Kidney epithelial cell (primary cell): ENCODE data around the gene FCHSD2. TPM values are rescaled to one million over a fixed set of nuclear protein-coding genes. Genes with fewer than 3 reads are reported as not detected.

Source experiments
- DNase-seq: peaks from one replicate; pipeline ENCODE4 v3.0.0-alpha.2; 2010; ENCODE audit warnings: low read depth
- H3K27me3 ChIP-seq: 2 replicates; pipeline ENCODE4 v1.6.0; 2011; ENCODE audit warnings: low read length; ENCODE audit not compliant: control insufficient read depth, insufficient read depth
- H3K36me3 ChIP-seq: 2 replicates; pipeline ENCODE4 v1.5.1; 2011; ENCODE audit warnings: low read length; ENCODE audit not compliant: control insufficient read depth, insufficient read depth
- H3K4me3 ChIP-seq: 2 replicates; pipeline ENCODE4 v1.5.1; 2011; ENCODE audit warnings: low read depth, mild to moderate bottlenecking, control low read depth, low read length
- CTCF ChIP-seq: IDR thresholded peaks from 2 replicates; pipeline ENCODE4 v1.5.1; 2011; ENCODE audit warnings: mild to moderate bottlenecking, moderate library complexity, low read length, control low read depth, inconsistent platforms; ENCODE audit not compliant: insufficient read depth, poor library complexity, severe bottlenecking
- total RNA-seq: library from RNA; depleted of rRNA; stranded (reverse); fragments of >200 nt; gene quantifications from 2 replicates; pipeline ENCODE4 v1.2.3, GENCODE V29; 2015

The FCHSD2 gene
- total RNA-seq, 1 donor from 2014 or later = 13.2 TPM

GRCh38 chr11:72935700-72936099 lies 206.4 kb downstream of the FCHSD2 start:
- H3K27me3 ChIP-seq = no peaks in the 10 kb centered on the region
- H3K4me3 ChIP-seq = no peak overlapping the region
- H3K36me3 ChIP-seq = no peaks in the 10 kb centered on the region
- TF ChIP-seq CTCF = no peak
- no peak for DNase-seq

DNA sequence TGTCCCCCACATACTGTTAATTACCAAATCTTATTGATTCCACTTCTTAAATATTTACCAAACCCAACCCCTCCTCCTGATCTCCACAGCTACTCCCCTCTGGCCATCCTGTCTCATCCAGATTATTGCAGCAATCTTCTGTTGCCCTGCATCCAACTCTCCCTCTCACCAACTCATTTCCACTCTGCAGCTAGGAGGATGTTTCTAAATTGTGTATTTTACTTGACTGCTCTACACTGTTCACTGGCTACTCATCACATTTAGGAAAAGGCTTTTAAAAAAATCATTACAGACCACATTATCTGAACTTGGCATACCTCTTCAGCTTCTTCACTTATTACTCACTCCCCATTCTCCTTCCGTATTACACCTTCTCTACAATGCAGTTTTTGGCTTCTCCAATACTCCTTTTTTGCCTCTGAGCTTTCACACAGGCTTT lies 210.0 kb downstream of the FCHSD2 start:
- Histone ChIP-seq H3K4me3 (no peak overlapping the region), H3K27me3 (no peaks in the 10 kb centered on the region), H3K36me3 (no peaks in the 10 kb centered on the region)
- no peak for TF ChIP-seq CTCF
- DNase-seq = no peak

DNA sequence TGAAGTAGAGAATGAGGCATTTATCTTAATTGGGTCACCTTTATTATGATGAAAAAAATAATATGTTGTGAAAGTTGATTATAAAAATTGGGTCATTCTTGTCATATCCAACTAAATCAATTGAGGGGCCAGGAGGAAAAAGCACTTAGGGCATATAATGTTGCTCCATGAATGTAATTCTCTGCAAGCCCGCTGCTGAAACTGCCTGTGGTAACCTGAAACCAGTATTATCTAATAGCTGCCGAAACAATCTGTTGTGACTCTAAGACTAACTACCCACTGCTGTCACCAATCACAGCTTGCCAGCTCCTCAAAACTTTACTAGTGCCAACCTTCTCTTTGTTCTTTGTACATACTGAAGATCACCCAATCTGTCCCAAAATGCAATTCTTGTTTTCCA lies 212.1 kb downstream of the FCHSD2 start:
- no peaks in the 10 kb centered on the region for H3K36me3 ChIP-seq
- TF ChIP-seq CTCF = no peak
- no peaks in the 10 kb centered on the region for H3K27me3 ChIP-seq
- no peak overlapping the region for H3K4me3 ChIP-seq
- DNase-seq = no peak

DNA sequence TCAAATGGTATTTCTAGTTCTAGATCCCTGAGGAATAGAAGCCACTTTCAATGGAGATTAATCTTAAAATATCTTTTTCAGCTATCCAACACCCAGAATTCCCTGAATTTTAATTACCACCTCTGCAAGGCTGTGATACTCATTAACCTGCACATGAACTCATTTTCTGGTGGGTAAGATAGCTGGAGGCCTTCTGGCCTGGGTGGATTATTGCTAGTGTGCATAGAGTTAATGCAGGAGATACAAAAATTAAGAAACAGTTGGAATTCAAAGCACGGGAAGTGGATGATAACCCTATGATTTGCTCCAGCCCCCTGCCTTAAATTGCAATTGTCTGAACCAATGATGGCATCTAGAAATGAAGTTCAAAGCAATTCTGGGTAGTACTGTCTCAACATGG lies 212.9 kb downstream of the FCHSD2 start:
- no peaks in the 10 kb centered on the region for H3K27me3 ChIP-seq
- TF ChIP-seq CTCF = no peak
- DNase-seq = no peak
- no peak overlapping the region for H3K4me3 ChIP-seq
- H3K36me3 ChIP-seq = no peaks in the 10 kb centered on the region

DNA sequence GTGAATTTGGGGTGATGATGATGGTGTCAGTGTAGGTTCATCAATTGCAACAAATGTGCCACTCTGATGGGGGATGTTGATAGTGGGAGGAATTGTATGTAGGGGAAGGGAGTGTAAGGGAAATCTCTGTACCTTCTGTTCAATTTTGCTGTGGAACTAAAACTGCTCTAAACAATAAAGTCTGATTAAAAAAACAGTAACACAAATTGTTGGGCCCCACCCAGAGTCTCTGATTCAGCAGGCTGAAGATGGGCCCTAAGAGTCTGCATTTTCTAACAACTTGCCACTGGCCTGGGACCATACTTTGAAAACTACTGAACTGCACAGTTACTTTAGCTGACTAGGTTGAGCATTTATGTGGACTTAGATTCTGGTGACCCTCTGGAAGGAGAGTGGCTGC lies 214.7 kb downstream of the FCHSD2 start:
- Histone ChIP-seq H3K27me3 (no peaks in the 10 kb centered on the region), H3K36me3 (no peaks in the 10 kb centered on the region), H3K4me3 (no peak overlapping the region)
- no peak for DNase-seq
- TF ChIP-seq CTCF = no peak

DNA sequence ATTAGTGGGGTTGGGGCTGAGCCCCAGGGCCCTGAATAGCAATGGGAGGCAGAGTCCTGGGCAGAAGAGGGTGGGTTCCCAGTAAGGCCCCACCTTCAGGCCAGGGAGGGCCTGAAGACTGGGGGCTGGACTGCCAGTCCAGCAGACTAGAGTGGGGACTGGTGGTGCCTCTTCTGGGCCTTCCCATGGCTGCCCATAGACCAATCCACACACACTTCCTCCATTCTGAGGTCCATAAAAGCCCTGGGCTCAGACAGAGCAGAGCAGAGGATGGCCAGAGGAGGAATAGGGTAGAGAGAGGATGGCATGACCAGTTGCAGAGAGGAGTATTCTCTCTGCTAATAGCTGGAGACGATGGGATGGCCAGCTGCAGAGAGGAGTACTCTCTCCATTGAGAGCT lies 216.0 kb downstream of the FCHSD2 start:
- Histone ChIP-seq H3K27me3 (no peaks in the 10 kb centered on the region), H3K4me3 (no peak overlapping the region), H3K36me3 (no peaks in the 10 kb centered on the region)
- no peak for DNase-seq
- no peak for TF ChIP-seq CTCF
